SJSA1 (cell line): ENCODE data around the gene KRTAP10-12. TPM values are rescaled to one million over a fixed set of nuclear protein-coding genes. Genes with fewer than 3 reads are reported as not detected.

Source experiments
- DNase-seq, 2 experiments: peaks; one replicate each; pipeline ENCODE4 v3.0.0-alpha.2; 2015 to 2020; ENCODE audit warnings: low spot score in 2 of 2, low read depth in 1 of 2
- H3K27ac ChIP-seq: fragments of 250-450 bp; sonication (Bioruptor Pico); 2 replicates; pipeline ENCODE4 v1.5.1; 2020; ENCODE audit warnings: mild to moderate bottlenecking, moderate library complexity
- H3K27me3 ChIP-seq: fragments of 250-450 bp; sonication (Bioruptor Pico); replicated peaks from 2 replicates; pipeline ENCODE4 v1.5.1; 2020; ENCODE audit warnings: mild to moderate bottlenecking, moderate library complexity
- H3K36me3 ChIP-seq: fragments of 250-450 bp; sonication (Bioruptor Pico); 2 replicates; pipeline ENCODE4 v1.5.1; 2020; ENCODE audit warnings: mild to moderate bottlenecking
- H3K4me1 ChIP-seq: fragments of 250-450 bp; sonication (Bioruptor Pico); replicated peaks from 2 replicates; pipeline ENCODE4 v1.6.1; 2021; ENCODE audit warnings: mild to moderate bottlenecking
- H3K4me3 ChIP-seq: fragments of 250-450 bp; sonication (Bioruptor Pico); 2 replicates; pipeline ENCODE4 v1.5.1; 2020; ENCODE audit warnings: mild to moderate bottlenecking
- H3K9me3 ChIP-seq: fragments of 250-450 bp; sonication (Bioruptor Pico); replicated peaks from 2 replicates; pipeline ENCODE4 v1.5.1; 2020; ENCODE audit warnings: mild to moderate bottlenecking
- total RNA-seq: library from RNA; depleted of rRNA; stranded (reverse); fragments of >200 nt; shearing (Covaris generic); gene quantifications from 2 replicates; pipeline ENCODE4 v1.2.3, GENCODE V29; 2014

KRTAP10-12 gene
- total RNA-seq, 1 experiment from 2014 or later, result not detected

- no peak overlapping the region for H3K4me3 ChIP-seq
- H3K27me3 ChIP-seq, result peaks cover 25% of the 10 kb centered on the region
- no peak for DNase-seq
- no peaks in the 10 kb centered on the region for H3K9me3 ChIP-seq
- no peaks in the 10 kb centered on the region for H3K4me1 ChIP-seq
- H3K27ac ChIP-seq, result no peak overlapping the region
- H3K36me3 ChIP-seq, result no peaks in the 10 kb centered on the region
Measured at GRCh38 chr21:44732263-44732662, 35.3 kb downstream of the KRTAP10-12 start.

DNA sequence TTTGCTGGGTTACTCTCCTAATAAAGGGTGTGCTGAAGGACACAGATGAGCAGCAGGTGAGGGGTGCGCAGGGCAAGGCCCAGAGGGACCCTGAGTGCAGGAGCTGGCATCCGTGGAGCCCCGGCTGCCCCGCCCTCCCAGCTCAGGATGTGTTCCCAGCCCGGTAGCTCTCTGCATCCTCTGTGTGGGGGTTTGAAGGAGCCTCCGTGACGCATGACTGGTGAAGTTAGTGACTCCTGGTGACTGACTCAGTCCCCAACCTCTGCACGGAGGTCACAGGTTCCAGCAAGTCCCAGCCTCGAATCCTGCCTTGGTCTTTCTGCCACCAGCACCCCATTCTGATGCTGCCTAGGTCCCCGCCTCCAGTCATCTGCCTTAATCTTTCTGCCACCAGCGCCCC, 36.0 kb downstream of the KRTAP10-12 start:
- Histone ChIP-seq H3K27me3 (peaks cover 27% of the 10 kb centered on the region), H3K4me3 (no peak overlapping the region), H3K27ac (no peak overlapping the region), H3K36me3 (no peaks in the 10 kb centered on the region), H3K9me3 (no peaks in the 10 kb centered on the region), H3K4me1 (no peaks in the 10 kb centered on the region)
- DNase-seq, result no peak

- no peaks in the 10 kb centered on the region for H3K36me3 ChIP-seq
- H3K27me3 ChIP-seq, result peaks cover 27% of the 10 kb centered on the region
- H3K4me3 ChIP-seq, result no peak overlapping the region
- no peaks in the 10 kb centered on the region for H3K4me1 ChIP-seq
- DNase-seq, result no peak
- no peak overlapping the region for H3K27ac ChIP-seq
- H3K9me3 ChIP-seq, result no peaks in the 10 kb centered on the region
Measured at GRCh38 chr21:44734026-44734745, 37.2 kb downstream of the KRTAP10-12 start.

DNA sequence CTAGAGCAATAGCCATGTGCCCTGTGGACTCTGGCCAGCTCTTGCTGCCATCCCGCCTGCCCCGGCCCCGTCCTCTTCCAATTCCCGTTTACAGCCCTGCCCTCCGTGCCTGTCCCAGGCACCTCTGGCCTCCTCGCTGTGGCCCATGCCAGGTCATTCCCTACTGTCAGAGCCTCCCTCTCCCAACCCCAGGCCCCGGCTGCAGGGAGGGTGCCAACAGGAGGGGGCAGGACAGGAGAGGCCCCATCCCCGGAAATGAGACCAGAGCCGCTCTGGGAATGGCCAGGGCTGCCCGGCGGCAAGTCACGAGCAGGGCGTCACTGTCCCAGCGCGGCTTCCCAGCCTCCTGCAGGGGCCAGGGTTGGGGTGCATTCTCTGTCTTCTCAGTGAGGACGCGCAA, 37.9 kb downstream of the KRTAP10-12 start:
- Histone ChIP-seq H3K27ac (no peak overlapping the region), H3K27me3 (peaks cover 31% of the 10 kb centered on the region), H3K4me1 (no peaks in the 10 kb centered on the region), H3K4me3 (no peak overlapping the region), H3K9me3 (no peaks in the 10 kb centered on the region), H3K36me3 (no peaks in the 10 kb centered on the region)
- no peak for DNase-seq

- no peak for DNase-seq
- Histone ChIP-seq H3K4me3 (no peak overlapping the region), H3K27ac (no peak overlapping the region), H3K9me3 (no peaks in the 10 kb centered on the region), H3K36me3 (no peaks in the 10 kb centered on the region), H3K4me1 (no peaks in the 10 kb centered on the region), H3K27me3 (peaks cover 33% of the 10 kb centered on the region)
Measured at GRCh38 chr21:44735821-44736220, 38.8 kb downstream of the KRTAP10-12 start.

- no peaks in the 10 kb centered on the region for H3K4me1 ChIP-seq
- H3K9me3 ChIP-seq, result no peaks in the 10 kb centered on the region
Measured at GRCh38 chr21:44736291-44737004, 39.5 kb downstream of the KRTAP10-12 start.

GRCh38 chr21:44737706-44738354, 40.9 kb downstream of the KRTAP10-12 start:
- no peaks in the 10 kb centered on the region for H3K4me1 ChIP-seq
- H3K27ac ChIP-seq, result no peak overlapping the region
- no peaks in the 10 kb centered on the region for H3K36me3 ChIP-seq
- no peak for DNase-seq
- H3K27me3 ChIP-seq, result peaks cover 21% of the 10 kb centered on the region
- H3K4me3 ChIP-seq, result no peak overlapping the region
- H3K9me3 ChIP-seq, result no peaks in the 10 kb centered on the region

More at GRCh38 chr21:44736291-44737004, 39.5 kb downstream of the KRTAP10-12 start:
- Histone ChIP-seq H3K27ac (no peak overlapping the region), H3K27me3 (peaks cover 27% of the 10 kb centered on the region), H3K36me3 (no peaks in the 10 kb centered on the region), H3K4me3 (no peak overlapping the region)
- no peak for DNase-seq

DNA sequence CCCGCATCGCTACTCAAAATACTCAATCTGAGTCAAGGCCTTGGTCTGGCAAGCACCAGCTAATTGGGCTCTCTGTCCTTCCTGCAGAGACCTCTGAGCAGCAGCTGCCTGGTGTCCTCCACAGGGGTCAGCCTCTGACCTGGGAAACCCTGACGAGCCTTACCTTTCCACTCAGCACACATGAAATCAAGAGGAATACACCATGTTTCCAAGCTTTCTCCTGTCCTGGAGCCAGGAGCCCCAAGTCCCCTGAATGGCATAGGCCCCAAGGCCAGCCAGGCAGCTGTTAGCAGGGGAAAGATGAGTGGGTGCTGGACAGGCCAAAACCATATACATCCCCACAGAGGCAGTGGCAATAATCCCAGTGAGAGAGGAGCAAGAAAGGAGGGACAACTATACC, 41.6 kb downstream of the KRTAP10-12 start:
- Histone ChIP-seq H3K4me1 (no peaks in the 10 kb centered on the region), H3K9me3 (no peaks in the 10 kb centered on the region), H3K27me3 (peaks cover 27% of the 10 kb centered on the region), H3K36me3 (no peaks in the 10 kb centered on the region), H3K27ac (no peak overlapping the region), H3K4me3 (no peak overlapping the region)
- no peak for DNase-seq

DNA sequence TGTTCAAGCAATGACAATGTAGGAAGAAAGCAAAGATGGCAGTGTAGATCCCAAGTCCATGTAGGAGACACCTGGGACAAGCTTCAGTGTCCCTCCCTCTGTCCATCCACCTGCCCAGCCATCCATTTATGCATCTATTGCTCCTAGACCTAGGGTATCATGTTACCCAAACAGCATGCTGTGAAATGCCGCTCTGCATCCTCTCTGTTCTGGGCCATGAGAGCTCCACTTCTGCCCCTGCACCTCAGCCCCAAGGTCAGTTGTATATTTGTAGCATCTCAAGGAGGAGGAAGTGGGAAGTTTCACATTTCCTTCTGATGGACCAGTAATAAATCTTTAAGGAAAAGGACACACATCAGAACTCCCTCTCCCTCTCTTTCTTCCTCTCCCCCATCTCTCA, 42.3 kb downstream of the KRTAP10-12 start:
- H3K4me1 ChIP-seq, result no peaks in the 10 kb centered on the region
- DNase-seq, result no peak
- no peaks in the 10 kb centered on the region for H3K36me3 ChIP-seq
- peaks cover 31% of the 10 kb centered on the region for H3K27me3 ChIP-seq
- H3K9me3 ChIP-seq, result no peaks in the 10 kb centered on the region
- no peak overlapping the region for H3K27ac ChIP-seq
- no peak overlapping the region for H3K4me3 ChIP-seq

- Histone ChIP-seq H3K4me3 (no peak overlapping the region), H3K36me3 (no peaks in the 10 kb centered on the region), H3K9me3 (no peaks in the 10 kb centered on the region), H3K27ac (no peak overlapping the region), H3K27me3 (peaks cover 31% of the 10 kb centered on the region), H3K4me1 (no peaks in the 10 kb centered on the region)
- no peak for DNase-seq
Measured at GRCh38 chr21:44740742-44741141, 43.8 kb downstream of the KRTAP10-12 start.

DNA sequence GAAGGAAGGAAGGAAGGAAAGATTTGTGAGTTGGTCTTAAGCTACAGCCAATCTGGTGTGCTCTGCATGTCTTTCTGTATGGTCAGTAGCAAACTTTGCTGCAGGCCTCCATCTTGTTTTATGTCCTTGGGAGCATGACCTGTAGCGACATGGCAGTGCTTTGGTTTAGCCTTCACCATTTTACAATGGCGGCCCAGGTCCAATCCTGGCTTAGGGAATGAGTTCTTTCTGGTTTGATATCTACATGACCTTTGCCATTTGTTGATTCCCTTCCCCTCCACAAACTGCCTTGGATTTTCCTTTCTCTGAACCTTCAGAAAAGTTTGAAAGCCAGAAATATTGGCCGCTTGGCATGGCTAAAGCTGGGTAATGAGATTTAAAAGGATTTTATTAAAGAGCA, 44.9 kb downstream of the KRTAP10-12 start:
- Histone ChIP-seq H3K4me1 (no peaks in the 10 kb centered on the region), H3K4me3 (no peak overlapping the region), H3K27ac (no peak overlapping the region), H3K36me3 (no peaks in the 10 kb centered on the region), H3K9me3 (no peaks in the 10 kb centered on the region), H3K27me3 (peaks cover 30% of the 10 kb centered on the region)
- no peak for DNase-seq

- H3K4me1 ChIP-seq, result no peaks in the 10 kb centered on the region
- no peak overlapping the region for H3K4me3 ChIP-seq
- H3K9me3 ChIP-seq, result no peaks in the 10 kb centered on the region
- H3K27me3 ChIP-seq, result peaks cover 33% of the 10 kb centered on the region
- no peak for DNase-seq
- no peaks in the 10 kb centered on the region for H3K36me3 ChIP-seq
- H3K27ac ChIP-seq, result no peak overlapping the region
Measured at GRCh38 chr21:44742418-44743153, 45.6 kb downstream of the KRTAP10-12 start.
